ENCODE data around the gene VNN1. TPM values are rescaled to one million over a fixed set of nuclear protein-coding genes. Genes with fewer than 3 reads are reported as not detected.

Gene VNN1
- total RNA-seq, 1 donor from 2014 or later = not detected

DNA sequence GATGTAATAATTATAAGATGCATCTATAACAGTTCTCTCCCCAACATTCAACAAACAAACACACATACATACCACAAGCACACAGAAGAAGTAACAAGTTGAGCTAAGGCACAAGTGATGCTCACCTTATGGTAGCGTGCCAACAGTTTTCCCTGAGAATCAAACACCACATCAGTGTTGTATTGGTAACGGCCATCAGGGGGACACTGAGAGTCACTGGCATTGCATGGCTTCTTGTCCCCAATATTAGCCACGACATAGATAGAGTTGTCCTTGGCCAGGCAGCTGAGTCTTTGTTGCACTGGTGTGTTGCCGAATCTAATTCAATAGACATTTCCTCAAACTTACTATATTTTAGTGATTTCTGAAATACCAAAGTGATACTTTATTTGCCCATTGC, 14.8 kb upstream of the VNN1 start:
- Histone ChIP-seq H3K79me2 (ENCODE audit: low read depth) (no peaks in the 10 kb centered on the region), H2AFZ (replicated peaks) (no peak overlapping the region), H3K27ac (no peak overlapping the region), H3K36me3 (no peaks in the 10 kb centered on the region), H4K20me1 (ENCODE audit: low read depth) (no peaks in the 10 kb centered on the region), H3K9ac (no peak overlapping the region), H3K4me2 (no peak overlapping the region), H3F3A (ENCODE audit: low read depth) (no peaks in the 10 kb centered on the region), H3K4me3 (no peak overlapping the region), H3K4me1 (no peaks in the 10 kb centered on the region), H3K27me3 (no peaks in the 10 kb centered on the region), H3K9me3 (ENCODE audit: low read depth) (no peaks in the 10 kb centered on the region)
- H3K9me3 Mint-ChIP-seq = no peaks in the 10 kb centered on the region
- DNase-seq (ENCODE audit: low spot score) = peak; percentile 45
- H3K4me3 Mint-ChIP-seq = no peak overlapping the region
- H3K36me3 Mint-ChIP-seq = no peaks in the 10 kb centered on the region
- no peaks in the 10 kb centered on the region for H3K4me1 Mint-ChIP-seq
- TF ChIP-seq EZH2phosphoT487 (IDR thresholded peaks at IDR 0.05) (no peak), EZH2 (IDR thresholded peaks at IDR 0.05) (no peak), CTCF (IDR thresholded peaks at IDR 0.05) (peak; percentile 45)
- H3K27me3 Mint-ChIP-seq (ENCODE audit: insufficient read depth, low read depth) = peaks cover 2% of the 10 kb centered on the region
- no peak overlapping the region for H3K27ac Mint-ChIP-seq

GRCh38 chr6:132726608-132726975, 12.7 kb upstream of the VNN1 start:
- Histone ChIP-seq H3F3A (ENCODE audit: low read depth) (no peaks in the 10 kb centered on the region), H2AFZ (replicated peaks) (no peak overlapping the region), H3K27me3 (no peaks in the 10 kb centered on the region), H3K4me2 (no peak overlapping the region), H3K79me2 (ENCODE audit: low read depth) (no peaks in the 10 kb centered on the region), H3K4me1 (no peaks in the 10 kb centered on the region), H3K27ac (no peak overlapping the region), H4K20me1 (ENCODE audit: low read depth) (no peaks in the 10 kb centered on the region), H3K9me3 (ENCODE audit: low read depth) (no peaks in the 10 kb centered on the region), H3K9ac (no peak overlapping the region), H3K4me3 (no peak overlapping the region), H3K36me3 (no peaks in the 10 kb centered on the region)
- Mint-ChIP-seq H3K4me1 (no peaks in the 10 kb centered on the region), H3K27ac (no peak overlapping the region), H3K4me3 (no peak overlapping the region), H3K27me3 (ENCODE audit: insufficient read depth, low read depth) (peaks cover 2% of the 10 kb centered on the region), H3K9me3 (no peaks in the 10 kb centered on the region), H3K36me3 (no peaks in the 10 kb centered on the region)
- no peak for DNase-seq (ENCODE audit: low spot score)
- TF ChIP-seq EZH2phosphoT487 (IDR thresholded peaks at IDR 0.05) (no peak), EZH2 (IDR thresholded peaks at IDR 0.05) (no peak), CTCF (IDR thresholded peaks at IDR 0.05) (no peak)

DNA sequence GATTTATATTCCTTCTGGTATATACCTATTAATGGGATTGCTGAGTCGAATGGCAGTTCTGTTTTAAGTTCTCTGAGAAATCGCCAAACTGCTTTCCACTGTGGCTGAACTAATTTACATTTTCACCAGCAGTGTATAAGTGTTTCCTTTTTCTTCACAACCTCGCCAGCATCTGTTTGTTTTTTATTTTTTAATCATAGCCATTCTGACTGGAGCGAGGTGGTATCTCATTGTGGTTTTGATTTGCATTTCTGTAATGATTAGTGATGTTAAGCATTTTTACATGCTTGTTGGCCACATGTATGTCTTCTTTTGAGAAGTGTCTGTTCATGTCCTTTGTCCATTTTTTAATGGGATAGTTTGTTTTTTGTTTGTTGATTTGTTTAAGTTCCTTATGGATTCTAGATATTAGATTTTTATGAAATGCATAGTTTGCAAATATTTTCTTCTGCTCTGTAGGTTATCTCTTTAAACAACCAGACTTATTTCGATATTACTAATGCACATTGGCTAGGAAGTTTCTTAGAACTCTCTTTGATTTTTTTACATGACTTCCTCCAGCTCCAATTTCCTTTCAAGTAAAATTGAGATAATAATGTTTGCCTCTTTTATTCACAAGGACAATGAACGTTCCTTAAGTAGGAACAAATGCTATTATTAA, 12.2 kb upstream of the VNN1 start:
- no peaks in the 10 kb centered on the region for H3K36me3 Mint-ChIP-seq
- Histone ChIP-seq H3K27me3 (no peaks in the 10 kb centered on the region), H3K4me1 (no peaks in the 10 kb centered on the region), H4K20me1 (ENCODE audit: low read depth) (no peaks in the 10 kb centered on the region), H3K36me3 (no peaks in the 10 kb centered on the region), H3K4me3 (no peak overlapping the region), H2AFZ (replicated peaks) (no peak overlapping the region), H3K9me3 (ENCODE audit: low read depth) (no peaks in the 10 kb centered on the region), H3F3A (ENCODE audit: low read depth) (no peaks in the 10 kb centered on the region), H3K27ac (no peak overlapping the region), H3K79me2 (ENCODE audit: low read depth) (no peaks in the 10 kb centered on the region), H3K4me2 (no peak overlapping the region), H3K9ac (no peak overlapping the region)
- peaks cover 2% of the 10 kb centered on the region for H3K27me3 Mint-ChIP-seq (ENCODE audit: insufficient read depth, low read depth)
- no peak overlapping the region for H3K27ac Mint-ChIP-seq
- no peak for TF ChIP-seq CTCF (IDR thresholded peaks at IDR 0.05)
- TF ChIP-seq EZH2phosphoT487 (IDR thresholded peaks at IDR 0.05) = no peak
- no peak for TF ChIP-seq EZH2 (IDR thresholded peaks at IDR 0.05)
- DNase-seq (ENCODE audit: low spot score) = no peak
- H3K4me1 Mint-ChIP-seq = no peaks in the 10 kb centered on the region
- no peak overlapping the region for H3K4me3 Mint-ChIP-seq
- H3K9me3 Mint-ChIP-seq = no peaks in the 10 kb centered on the region
